NCI-H748 (cell line): ENCODE data around the gene ESR2.
"Not testable (repeated sequence)": the region's sequence is repeated elsewhere in the genome, so short reads cannot be mapped to it uniquely, and the experiment has no call there.

Experiments
- DNase-seq: peaks from one replicate; lab custom pipeline; 2025; ENCODE audit not compliant: unreplicated experiment; lab: John Stamatoyannopoulos, UW

ESR2 gene

GRCh38 chr14:64201296-64201695, 92.9 kb downstream of the ESR2 start:
- DNase-seq = no peak

GRCh38 chr14:64200170-64200569, 94.0 kb downstream of the ESR2 start:
- no peak for DNase-seq

- DNase-seq = no peak
Observed at GRCh38 chr14:64198486-64198885, 95.7 kb downstream of the ESR2 start.

GRCh38 chr14:64197996-64198395, 96.2 kb downstream of the ESR2 start:
- DNase-seq = no peak

GRCh38 chr14:64196814-64197411, 97.3 kb downstream of the ESR2 start:
- DNase-seq = peak; percentile 6

GRCh38 chr14:64196056-64196455, 98.1 kb downstream of the ESR2 start:
- no peak for DNase-seq

GRCh38 chr14:64195199-64195598, 99.0 kb downstream of the ESR2 start:
- no peak for DNase-seq

GRCh38 chr14:64194404-64194803, 99.8 kb downstream of the ESR2 start:
- DNase-seq = no peak

GRCh38 chr14:64193821-64194220, 100.3 kb downstream of the ESR2 start:
- DNase-seq = no peak

GRCh38 chr14:64191756-64192155, 102.4 kb downstream of the ESR2 start:
- DNase-seq = no peak

GRCh38 chr14:64190974-64191502, 103.1 kb downstream of the ESR2 start:
- DNase-seq = no peak

GRCh38 chr14:64187331-64187730, 106.8 kb downstream of the ESR2 start:
- no peak for DNase-seq

- DNase-seq = no peak
Observed at GRCh38 chr14:64186231-64187129, 107.7 kb downstream of the ESR2 start.

GRCh38 chr14:64185184-64185583, 109.0 kb downstream of the ESR2 start:
- DNase-seq = no peak

- DNase-seq = no peak
Observed at GRCh38 chr14:64184103-64184729, 110.0 kb downstream of the ESR2 start.

GRCh38 chr14:64182908-64183307, 111.3 kb downstream of the ESR2 start:
- DNase-seq = not testable (repeated sequence)

GRCh38 chr14:64178814-64179213, 115.4 kb downstream of the ESR2 start:
- DNase-seq = no peak

- no peak for DNase-seq
Observed at GRCh38 chr14:64176330-64176729, 117.8 kb downstream of the ESR2 start.

- DNase-seq = no peak
Observed at GRCh38 chr14:64174922-64175782, 119.0 kb downstream of the ESR2 start.

- no peak for DNase-seq
Observed at GRCh38 chr14:64170181-64170580, 124.0 kb downstream of the ESR2 start.

- no peak for DNase-seq
Observed at GRCh38 chr14:64159588-64159987, 134.6 kb downstream of the ESR2 start.
